GDM1 (cell line): ENCODE measurements around the gene ABHD11.
"Not testable (repeated sequence)": the region's sequence is repeated elsewhere in the genome, so short reads cannot be mapped to it uniquely, and the experiment has no call there.

Source experiments
- DNase-seq: peaks from one replicate; lab custom pipeline; 2025; lab: John Stamatoyannopoulos, UW

The ABHD11 gene

GRCh38 chr7:73718905-73719805, 19.4 kb downstream of the ABHD11 start, which contains the start of gene STX1A:
TSS of gene STX1A (minus strand) at chr7:73719669. CDS start at chr7:73719631, 38 bp downstream.
- peak; percentile 49 for DNase-seq

DNA sequence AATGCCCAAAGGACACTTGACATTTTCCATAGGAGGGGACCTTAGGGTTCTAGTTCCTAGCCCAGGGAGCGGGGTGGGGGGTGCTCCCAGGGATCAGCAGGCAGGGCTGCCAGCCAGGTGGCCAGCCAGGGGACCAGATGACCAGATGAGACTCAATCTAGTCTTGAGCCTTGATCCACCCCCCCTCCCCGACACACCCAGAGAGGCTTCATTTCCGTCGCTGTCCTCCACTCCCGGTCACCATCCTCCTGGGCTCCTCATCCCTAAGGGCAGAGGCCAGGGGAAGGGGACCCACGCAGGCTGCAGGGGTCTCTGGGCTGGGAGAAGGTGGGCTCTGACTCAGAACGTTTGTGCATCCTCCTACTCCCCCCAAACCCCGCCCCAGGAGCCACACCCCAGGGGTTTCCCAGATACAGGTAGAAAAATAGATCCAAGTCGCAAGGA, 20.1 kb downstream of the ABHD11 start:
- no peak for DNase-seq

GRCh38 chr7:73717991-73718405, 20.6 kb downstream of the ABHD11 start:
- DNase-seq = peak; percentile 91

- no peak for DNase-seq
Observed at GRCh38 chr7:73717025-73717807, 21.4 kb downstream of the ABHD11 start.

DNA sequence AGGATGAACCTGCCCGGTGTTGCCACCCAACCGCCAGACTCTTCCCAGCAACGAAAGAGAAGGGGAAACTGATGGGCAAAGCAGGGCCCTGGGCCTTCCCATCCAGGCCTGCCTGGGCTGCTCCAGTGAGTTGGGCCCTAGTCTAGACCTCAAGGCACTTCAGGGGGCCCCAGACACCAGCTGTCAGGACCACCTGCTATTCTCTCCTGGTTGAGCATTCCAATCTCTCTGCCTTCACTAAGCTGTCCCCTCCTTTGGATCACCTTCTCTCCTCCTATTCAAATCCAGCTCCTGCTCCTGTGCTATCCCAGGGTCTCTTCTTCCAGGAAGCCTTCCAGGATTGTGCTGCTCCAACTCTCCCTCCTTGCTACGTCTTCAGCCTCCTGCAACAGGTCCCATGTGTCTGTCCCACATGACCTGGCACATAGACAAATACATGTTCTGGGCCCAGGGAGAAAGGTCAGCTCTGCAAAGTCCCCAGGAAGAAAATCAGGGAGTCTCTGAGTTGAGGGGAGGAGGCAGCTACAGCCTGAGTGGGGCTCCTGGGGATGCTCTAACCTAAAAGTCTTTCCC, 22.2 kb downstream of the ABHD11 start:
- DNase-seq = no peak

DNA sequence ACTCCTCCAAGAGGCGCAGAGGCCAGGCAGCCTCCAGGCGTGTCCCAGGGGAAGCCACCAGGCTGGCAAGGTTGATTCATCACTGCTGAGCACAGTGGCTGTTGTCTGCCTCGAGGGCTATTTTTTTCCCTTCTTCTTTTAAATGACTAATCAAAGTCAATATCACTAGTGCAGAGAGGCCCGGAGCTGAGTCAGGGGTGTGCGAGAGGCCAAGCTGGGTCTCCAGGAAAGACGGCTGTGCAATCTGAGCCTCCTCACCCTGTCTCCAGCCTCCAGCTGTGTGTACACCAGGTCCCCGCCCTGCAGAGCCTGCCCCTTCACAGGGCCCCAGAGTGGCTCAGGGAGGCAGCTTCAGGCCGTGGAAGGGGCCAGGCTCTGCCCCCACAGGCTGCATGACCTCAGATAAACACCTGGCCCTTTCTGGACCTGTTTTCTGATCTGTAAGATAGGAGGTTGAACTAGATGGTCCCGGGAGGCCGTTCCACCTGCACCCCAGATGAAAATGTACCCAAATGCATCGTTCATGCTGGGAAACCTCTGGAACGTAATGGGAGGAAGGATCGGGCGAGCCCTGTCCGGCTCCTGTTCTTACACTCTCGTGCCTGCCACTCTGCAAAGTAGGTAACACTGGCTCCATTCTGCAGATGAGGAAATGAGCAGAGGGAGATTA, 22.8 kb downstream of the ABHD11 start:
- DNase-seq = no peak

- not testable (repeated sequence) for DNase-seq
Observed at GRCh38 chr7:73713319-73713718, 25.3 kb downstream of the ABHD11 start.

- no peak for DNase-seq
Observed at GRCh38 chr7:73712773-73713172, 25.8 kb downstream of the ABHD11 start.

DNA sequence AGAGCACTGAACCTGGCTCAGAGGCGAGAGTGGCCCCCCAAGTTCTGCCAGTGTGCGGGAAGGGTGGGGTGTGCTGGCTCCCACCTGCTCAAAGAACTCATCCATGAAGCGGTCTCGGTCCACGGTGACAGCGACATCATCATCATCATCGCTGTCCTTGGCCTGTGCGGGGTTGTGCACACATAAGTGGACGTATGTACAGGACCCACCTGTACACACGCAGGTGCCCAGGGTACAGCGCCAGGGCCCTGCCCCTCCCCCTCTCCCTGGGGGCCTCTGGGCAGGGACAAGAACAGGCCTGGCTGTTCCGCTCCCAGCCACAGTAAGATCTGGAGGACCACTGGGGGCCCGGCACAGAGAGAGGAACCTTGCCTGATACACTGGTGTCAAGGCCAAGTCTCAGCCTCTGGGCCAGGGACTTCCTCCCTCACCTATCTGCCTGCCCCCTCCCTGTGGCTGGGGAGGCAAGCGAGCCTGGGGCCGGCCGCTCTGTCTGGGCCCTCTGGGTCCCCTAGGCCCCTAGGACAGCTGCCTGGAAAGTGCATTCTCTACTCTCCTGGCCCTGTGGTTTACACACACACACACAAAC, 29.5 kb downstream of the ABHD11 start:
- DNase-seq = no peak

- no peak for DNase-seq
Observed at GRCh38 chr7:73707045-73707631, 31.5 kb downstream of the ABHD11 start.

GRCh38 chr7:73706126-73707044, 32.2 kb downstream of the ABHD11 start:
- DNase-seq = no peak

DNA sequence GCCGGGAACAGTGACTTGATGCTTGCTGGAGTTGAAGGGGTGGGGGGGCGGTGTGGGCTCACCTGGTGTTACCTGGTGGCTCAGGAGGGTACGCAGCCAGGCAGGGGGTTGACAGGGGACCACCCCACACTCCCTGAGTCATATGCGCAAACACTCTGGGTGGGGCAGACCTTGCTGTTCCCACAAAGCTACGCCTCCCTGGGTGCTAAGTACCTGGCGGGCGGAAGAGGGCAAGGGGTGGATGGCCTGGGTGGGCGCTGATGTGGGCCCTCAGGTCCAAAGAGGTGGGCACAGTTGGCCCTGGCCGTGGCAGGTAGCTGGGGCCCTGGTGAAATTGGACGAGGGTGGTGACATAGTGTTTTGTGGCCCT, 33.1 kb downstream of the ABHD11 start:
- no peak for DNase-seq

GRCh38 chr7:73704640-73705550, 33.7 kb downstream of the ABHD11 start:
- DNase-seq = no peak

- DNase-seq = no peak
Observed at GRCh38 chr7:73703757-73704639, 34.6 kb downstream of the ABHD11 start.

- no peak for DNase-seq
Observed at GRCh38 chr7:73703225-73703624, 35.4 kb downstream of the ABHD11 start.

- no peak for DNase-seq
Observed at GRCh38 chr7:73702665-73703064, 35.9 kb downstream of the ABHD11 start.

DNA sequence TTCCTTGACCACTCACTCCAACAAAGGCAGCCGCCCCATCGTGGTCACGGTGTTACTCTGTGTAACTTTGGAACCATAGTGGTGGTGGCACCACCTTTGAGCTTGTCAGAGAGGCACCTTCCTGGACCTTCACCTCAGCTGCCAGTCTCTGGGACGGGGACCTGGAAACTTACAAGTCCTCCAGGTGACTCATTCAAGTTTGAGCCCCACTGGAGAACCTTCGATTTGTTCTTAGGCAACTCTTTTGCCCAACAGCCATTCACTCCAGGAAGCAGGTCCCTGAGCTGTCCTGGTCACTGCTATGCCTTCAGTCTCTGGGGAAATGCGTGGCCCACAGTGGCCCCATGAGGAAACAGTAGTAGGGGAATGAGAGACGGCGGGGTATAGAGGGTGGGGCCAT, 36.4 kb downstream of the ABHD11 start:
- DNase-seq = no peak

DNA sequence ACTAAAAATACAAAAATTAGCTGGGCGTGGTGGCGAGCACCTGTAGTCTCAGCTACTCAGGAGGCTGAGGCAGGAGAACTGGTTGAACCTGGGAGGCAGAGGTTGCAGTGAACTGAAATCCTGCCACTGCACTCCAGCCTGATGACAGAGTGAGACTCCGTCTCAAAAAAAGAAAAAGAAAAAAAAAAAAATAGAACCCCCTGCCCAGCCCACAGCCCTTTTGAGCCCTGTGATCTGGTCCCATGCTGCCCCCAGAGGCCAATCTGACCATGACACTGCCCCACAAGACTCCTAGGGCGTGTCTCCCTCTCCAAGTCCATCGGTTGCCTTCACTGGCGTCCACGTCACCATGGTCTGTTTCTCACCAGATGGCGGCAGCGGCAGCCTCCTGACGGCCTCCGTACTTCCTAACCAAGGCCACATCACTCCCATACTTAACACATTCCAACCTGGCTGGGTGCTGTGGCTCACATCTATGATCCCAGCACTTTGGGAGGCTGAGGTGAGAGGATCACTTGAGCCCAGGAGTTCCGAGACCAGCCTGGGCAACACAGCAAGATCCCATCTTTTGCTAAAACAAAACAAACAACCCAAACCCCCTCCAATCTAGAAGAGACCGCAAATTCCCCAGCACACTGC, 37.1 kb downstream of the ABHD11 start:
- DNase-seq = no peak
